Measurements from ENCODE around the gene BCL2. TPM values are rescaled to one million over a fixed set of nuclear protein-coding genes. Genes with fewer than 3 reads are reported as not detected.

BCL2 gene
- total RNA-seq, 1 experiment from 2014 or later: 1.3 TPM

GRCh38 chr18:63113899-63114565 lies 205.5 kb downstream of the BCL2 start:
- Histone ChIP-seq H3K4ac (ENCODE audit: low read depth, low read length) (no peak overlapping the region), H3K4me2 (ENCODE audit: insufficient read depth, insufficient read length, low read length) (no peak overlapping the region), H2BK12ac (ENCODE audit: insufficient read length, low read depth, low read length) (no peak overlapping the region), H3K79me1 (ENCODE audit: insufficient read depth, low read depth, low read length, poor library complexity, severe bottlenecking) (no peaks in the 10 kb centered on the region), H3K9me3 (ENCODE audit: control insufficient read depth, low read depth, low read length) (no peaks in the 10 kb centered on the region), H3K9ac (ENCODE audit: extremely low read depth, insufficient read length, low read length) (no peak overlapping the region), H3K27ac (ENCODE audit: insufficient read length, low read depth, low read length) (no peak overlapping the region), H3K79me2 (ENCODE audit: insufficient read depth, low read length) (no peaks in the 10 kb centered on the region; the same call in 1 of the 2 replicates), H3T11ph (ENCODE audit: low read length) (no peak overlapping the region), H2AFZ (ENCODE audit: low read length) (no peak overlapping the region), H3K23me2 (ENCODE audit: insufficient read length, low read depth, low read length, poor library complexity, severe bottlenecking) (no peaks in the 10 kb centered on the region), H3K18ac (ENCODE audit: insufficient read length, low read depth, low read length) (no peak overlapping the region), H4K5ac (ENCODE audit: insufficient read length, low read depth, low read length) (no peak overlapping the region), H3K14ac (ENCODE audit: insufficient read depth, low read length) (no peak overlapping the region), H2BK120ac (ENCODE audit: low read depth, low read length, poor library complexity, severe bottlenecking) (no peak overlapping the region), H3K4me1 (ENCODE audit: insufficient read depth, low read length) (no peaks in the 10 kb centered on the region; the same call in 1 of the 2 replicates), H3K23ac (ENCODE audit: insufficient read length, low read depth, low read length) (no peak overlapping the region), H4K8ac (replicated peaks; ENCODE audit: insufficient read length, low read depth, low read length) (no peak overlapping the region), H2BK15ac (ENCODE audit: low read depth, low read length) (no peak overlapping the region), H4K91ac (ENCODE audit: insufficient read length, low read depth, low read length) (no peak overlapping the region), H4K20me1 (ENCODE audit: control insufficient read depth, insufficient read depth, insufficient read length) (no peaks in the 10 kb centered on the region), H2AK5ac (ENCODE audit: insufficient read length, low read length) (no peak overlapping the region), H2BK5ac (ENCODE audit: insufficient read length, low read length) (no peak overlapping the region), H3K27me3 (ENCODE audit: insufficient read depth, low read length) (no peaks in the 10 kb centered on the region), H3K56ac (ENCODE audit: insufficient read length, low read depth, low read length) (no peak overlapping the region), H2BK20ac (ENCODE audit: low read depth, low read length, poor library complexity, severe bottlenecking) (no peak overlapping the region)
- no peak overlapping the region for H3K4me3 Mint-ChIP-seq
- H3K27me3 Mint-ChIP-seq (ENCODE audit: low read depth): peaks cover 7% of the 10 kb centered on the region
- no peaks in the 10 kb centered on the region for H3K9me3 Mint-ChIP-seq
- H3K36me3 Mint-ChIP-seq (ENCODE audit: insufficient read depth in 1 of 3, low read depth in 3 of 3): no peaks in the 10 kb centered on the region
- no peak for DNase-seq
- no peak overlapping the region for H3K27ac Mint-ChIP-seq
- no CpG with 5 or more reads among the region's 5 CpGs for WGBS (ENCODE audit: extremely low coverage, insufficient read length, low lambda C conversion rate)
- no peak for TF ChIP-seq CTCF (conservative IDR thresholded peaks at IDR 0.05)
- H3K4me1 Mint-ChIP-seq: no peaks in the 10 kb centered on the region

All from H9 (cell line).